ENCODE measurements around the gene TAB2.
"Not testable (repeated sequence)": the region's sequence is repeated elsewhere in the genome, so short reads cannot be mapped to it uniquely, and the experiment has no call there.

The TAB2 gene

GRCh38 chr6:149421132-149421531, 103.6 kb downstream of the TAB2 start:
- DNase-seq = no peak

- no peak for DNase-seq
These were observed 105.1 kb downstream of the TAB2 start for GRCh38 chr6:149422581-149422980.

GRCh38 chr6:149423964-149424440, 106.5 kb downstream of the TAB2 start:
- DNase-seq = no peak

- DNase-seq = no peak
These were observed 107.7 kb downstream of the TAB2 start for GRCh38 chr6:149425224-149425623.

DNA sequence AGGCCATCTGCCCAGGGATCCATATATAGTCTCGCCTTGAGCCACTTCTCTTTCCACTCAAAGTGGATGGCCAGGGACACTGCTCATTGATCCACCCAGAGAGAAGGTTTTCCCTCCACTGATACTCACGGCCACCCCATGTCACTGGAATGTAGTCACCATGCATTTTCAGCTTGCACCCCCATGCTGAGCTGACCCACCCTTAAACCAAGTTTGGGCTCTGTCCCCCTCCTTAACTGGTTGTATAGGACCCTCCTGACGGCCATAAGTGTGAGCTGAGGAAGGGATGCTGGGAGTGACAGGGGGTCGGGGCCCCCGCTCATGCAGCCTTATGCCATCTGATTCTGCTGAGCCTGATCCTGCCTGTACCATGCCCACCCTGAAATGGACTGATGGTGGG, 108.2 kb downstream of the TAB2 start:
- no peak for DNase-seq

- no peak for DNase-seq
These were observed 111.1 kb downstream of the TAB2 start for GRCh38 chr6:149428606-149429005.

GRCh38 chr6:149429427-149430360, 112.2 kb downstream of the TAB2 start:
- DNase-seq = no peak

DNA sequence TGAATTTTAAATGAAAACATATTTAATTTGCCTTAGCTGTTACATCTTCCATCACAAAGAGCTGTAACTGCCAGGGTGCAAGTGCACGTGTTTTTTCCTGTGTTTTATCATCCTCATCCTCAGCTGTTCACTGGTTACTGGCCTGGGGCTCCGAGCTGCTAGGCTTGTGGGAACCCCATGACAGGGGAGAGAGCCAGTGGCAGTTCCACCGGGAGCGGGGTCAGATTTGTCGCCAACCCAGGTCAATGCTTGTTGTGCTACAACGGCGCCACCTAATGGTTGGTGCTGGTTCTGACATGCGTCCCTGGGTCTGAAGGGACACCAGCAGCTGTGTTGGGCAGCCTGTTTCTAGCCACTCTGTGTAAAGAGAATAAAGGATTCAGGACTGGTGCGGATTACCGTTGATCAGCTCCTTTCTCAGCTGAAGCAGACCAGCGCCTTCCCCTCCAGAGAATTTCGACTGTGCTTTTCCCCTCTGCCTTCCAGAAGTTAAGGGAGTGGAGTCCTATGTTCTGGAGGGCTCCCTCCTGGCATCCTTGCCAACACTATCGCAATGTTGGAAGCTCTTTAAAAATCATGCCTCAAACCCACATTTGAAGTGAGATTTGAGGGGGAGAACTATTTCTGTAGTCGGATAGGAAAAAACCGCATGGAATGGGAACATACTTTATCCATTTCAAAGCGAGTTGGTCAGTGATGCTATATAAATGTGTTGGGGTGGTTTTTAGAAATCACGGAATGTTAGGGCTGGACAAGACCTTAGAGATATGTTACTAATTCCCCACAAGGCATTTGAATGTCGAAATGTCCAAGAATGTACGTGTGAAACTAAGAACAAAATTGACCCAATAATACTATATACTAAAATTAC, 114.6 kb downstream of the TAB2 start:
- peak; percentile 92 for DNase-seq

DNA sequence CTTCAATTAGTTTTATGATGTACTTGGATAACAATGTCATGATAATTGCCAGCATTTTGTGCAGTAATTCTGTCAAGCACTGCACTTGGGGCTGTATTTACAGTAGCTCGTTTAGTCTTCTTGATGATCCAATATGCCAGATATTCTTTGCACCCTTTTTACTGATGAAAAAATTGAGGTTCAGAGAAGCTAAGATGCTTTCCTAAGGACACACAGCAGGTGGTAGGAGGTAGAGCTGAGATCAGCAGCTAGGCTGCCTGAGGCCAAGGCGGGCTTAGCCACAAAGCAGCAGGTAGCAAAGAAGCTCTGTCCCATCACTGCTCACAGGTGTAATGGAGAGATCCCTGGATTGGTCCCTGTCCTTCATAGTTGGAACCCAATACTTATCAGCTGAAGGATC, 115.9 kb downstream of the TAB2 start:
- DNase-seq = no peak

GRCh38 chr6:149433881-149434280, 116.4 kb downstream of the TAB2 start:
- no peak for DNase-seq

GRCh38 chr6:149435919-149436586, 118.5 kb downstream of the TAB2 start:
- DNase-seq = no peak

GRCh38 chr6:149436647-149437046, 119.1 kb downstream of the TAB2 start:
- DNase-seq = no peak

DNA sequence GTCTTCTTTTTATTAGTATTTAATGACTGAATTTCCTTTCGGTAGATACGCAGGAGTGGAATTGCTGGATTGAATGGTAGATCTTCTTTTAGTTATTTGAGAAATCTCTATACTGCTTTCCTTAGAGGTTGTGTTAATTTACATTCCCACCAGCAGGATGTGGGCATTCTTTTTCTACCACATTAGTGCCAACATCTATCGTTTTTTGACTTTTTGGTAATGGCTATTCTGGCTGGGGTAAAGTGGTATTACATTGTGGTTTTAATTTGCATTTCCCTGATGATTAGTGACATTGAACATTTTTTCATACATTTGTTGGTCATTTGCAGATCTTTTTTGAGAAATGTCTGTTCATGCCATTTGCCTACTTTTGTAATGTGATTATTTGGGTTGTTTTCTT, 119.7 kb downstream of the TAB2 start:
- no peak for DNase-seq

DNA sequence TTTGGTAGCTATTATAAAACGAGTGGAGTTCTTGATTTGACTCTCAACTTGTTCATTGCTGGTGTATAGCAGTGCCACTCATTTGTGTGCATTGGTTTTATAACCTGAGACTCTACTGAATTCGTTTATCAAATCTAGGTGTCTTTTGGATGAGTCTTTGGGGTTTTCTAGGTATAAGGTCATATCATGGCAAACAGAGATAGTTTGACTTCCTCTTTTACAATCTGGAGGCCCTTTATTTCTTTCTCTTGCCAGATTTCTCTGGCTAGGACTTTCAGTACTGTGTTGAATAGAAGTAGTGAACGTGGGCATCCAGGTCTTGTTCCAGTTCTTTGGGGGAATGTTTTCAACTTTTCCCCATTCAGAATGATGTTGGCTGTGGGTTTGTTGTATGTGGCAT, 121.3 kb downstream of the TAB2 start:
- peak; percentile 44 for DNase-seq

DNA sequence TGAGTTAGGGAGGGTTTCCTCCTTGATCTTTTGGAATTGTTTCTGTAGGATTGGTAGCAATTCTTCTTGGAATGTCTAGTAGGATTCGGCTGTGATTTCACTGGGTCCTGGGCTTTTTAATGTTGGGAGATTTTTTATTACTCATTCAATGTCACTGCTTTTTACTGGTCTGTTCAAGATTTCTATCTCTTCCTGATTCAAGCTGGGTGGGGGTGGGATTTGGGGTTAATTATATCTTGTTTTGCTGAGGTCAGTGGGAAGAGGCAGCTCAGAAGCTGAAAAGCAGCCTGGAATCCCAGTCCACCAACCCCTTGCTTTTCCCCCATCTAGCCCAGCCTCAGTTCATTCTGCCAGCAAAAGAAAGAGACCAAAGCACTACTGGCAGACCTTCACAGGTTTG, 122.1 kb downstream of the TAB2 start:
- DNase-seq = no peak

GRCh38 chr6:149440735-149441671, 123.5 kb downstream of the TAB2 start:
- no peak for DNase-seq

DNA sequence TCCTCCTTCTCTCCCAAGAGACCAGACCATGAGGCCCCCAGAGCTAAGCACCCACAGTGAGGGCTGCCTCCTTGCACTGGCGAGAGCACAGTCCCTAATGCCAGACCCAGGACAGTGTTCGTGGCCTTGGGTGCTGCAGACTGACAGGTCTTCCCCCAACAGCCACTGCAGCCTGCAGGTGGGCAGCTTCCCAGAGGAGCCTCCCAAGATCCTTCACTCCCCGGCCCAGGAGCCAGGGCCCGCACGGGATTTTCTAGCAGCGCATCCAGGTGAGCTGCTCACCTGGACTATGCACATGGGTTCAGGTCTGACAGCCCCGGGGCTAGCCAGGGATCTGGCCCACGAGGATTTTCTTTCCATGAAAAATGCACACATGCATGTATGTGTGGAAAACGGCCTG, 124.2 kb downstream of the TAB2 start:
- DNase-seq = no peak

DNA sequence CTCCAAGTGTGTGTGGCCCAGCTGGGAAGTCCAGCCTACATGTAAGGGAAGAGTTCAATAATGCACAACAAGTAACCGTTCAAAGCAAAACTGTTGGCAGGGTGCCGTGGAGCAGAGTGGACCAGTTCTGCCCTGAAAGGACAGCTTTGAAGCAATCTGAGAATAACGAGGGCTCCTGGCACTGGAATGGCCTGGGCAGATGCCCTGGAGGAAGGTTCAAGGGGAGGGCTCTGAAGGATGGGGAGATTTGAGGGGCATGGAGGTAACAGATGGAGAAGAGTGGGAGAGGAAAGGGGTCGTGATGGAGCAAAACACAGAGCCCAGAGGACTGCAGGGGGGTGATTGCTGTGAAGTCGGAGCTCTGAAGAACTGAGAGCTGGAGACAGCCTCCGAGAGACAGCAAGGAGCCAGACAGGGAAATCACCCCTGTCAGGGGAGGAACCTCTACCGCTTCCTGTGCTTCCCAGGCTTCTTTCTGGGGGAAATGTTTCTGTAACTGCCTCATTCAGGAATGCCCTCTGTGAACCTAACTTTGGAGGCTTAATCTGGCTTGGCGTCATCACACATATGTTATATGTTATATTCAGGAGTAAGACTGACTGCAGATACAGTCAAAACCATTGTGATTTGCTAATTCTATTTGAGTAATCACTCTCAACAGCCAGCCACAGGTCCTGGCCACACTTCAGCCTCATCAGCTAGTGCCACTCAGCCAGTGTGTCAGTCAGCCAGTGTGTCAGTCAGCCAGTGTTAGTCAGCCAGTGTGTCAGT, 126.1 kb downstream of the TAB2 start:
- DNase-seq = no peak

DNA sequence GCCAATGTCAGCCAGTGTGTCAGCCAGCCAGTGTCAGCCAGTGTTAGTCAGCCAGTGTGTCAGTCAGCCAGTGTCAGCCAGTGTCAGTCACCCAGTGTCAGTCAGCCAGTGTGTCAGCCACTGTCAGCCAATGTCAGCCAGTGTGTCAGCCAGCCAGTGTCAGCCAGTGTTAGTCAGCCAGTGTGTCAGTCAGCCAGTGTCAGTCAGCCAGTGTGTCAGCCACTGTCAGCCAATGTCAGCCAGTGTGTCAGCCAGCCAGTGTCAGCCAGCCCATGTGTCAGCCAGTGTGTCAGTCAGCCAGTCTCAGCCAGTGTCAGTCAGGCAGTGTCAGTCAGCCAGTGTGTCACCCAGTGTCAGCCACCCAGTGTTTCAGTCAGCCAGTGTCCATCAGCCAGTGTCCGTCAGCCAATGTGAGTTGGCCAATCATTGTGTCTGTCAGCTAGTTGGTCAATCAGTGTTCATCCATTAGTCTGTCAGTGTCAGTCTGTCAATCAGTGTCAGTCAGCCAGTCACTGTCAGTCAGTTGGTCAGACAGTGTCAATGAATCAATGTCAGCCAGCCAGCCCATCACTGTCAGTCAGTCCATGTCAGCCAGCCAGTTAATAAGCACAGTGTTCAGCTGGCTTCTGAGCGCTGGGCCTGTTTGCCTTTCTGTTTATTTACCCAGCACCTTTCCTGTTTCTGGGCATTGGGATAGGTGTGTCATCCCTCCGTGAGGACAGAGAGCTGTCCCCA, 127.0 kb downstream of the TAB2 start:
- not testable (repeated sequence) for DNase-seq

- DNase-seq = no peak
These were observed 127.6 kb downstream of the TAB2 start for GRCh38 chr6:149445095-149445466.

- no peak for DNase-seq
These were observed 128.1 kb downstream of the TAB2 start for GRCh38 chr6:149445573-149445972.
